HCT116 (cell line): ENCODE results near the gene TM9SF4. TPM values are rescaled to one million over a fixed set of nuclear protein-coding genes. Genes with fewer than 3 reads are reported as not detected.

Experiments
- ATAC-seq: fragments of 200-7000 bp; cut with Tn5 transposase; 2 replicates; pipeline ENCODE4 v1.9.1; 2020; ENCODE audit warnings: mild to moderate bottlenecking, moderate library complexity
- BruUV-seq: library from RNA; stranded (reverse); fragments of 400-500 nt; replicated peaks from 2 replicates; lab custom pipeline; 2021; lab: Mats Ljungman, UMichigan
- CTCF ChIA-PET: fragments of 300-600 bp; sonication (Branson Sonifier 250); formaldehyde crosslinking; loops from one replicate; lab custom pipeline; 2021; ENCODE audit warnings: antibody characterized with exemption; lab: Charles Lee
- POLR2A ChIA-PET: fragments of 300-600, 350-600 bp; sonication (Branson Sonifier 250); formaldehyde crosslinking; loops from one replicate; lab custom pipeline; 2021; ENCODE audit warnings: antibody characterized with exemption; lab: Charles Lee
- RAD21 ChIA-PET, 2 experiments: fragments of 300-600 bp; sonication (Branson Sonifier 250); formaldehyde crosslinking; loops; one replicate each; lab custom pipeline; 2023; ENCODE audit warnings: low total read pairs in 2 of 2; ENCODE audit not compliant: uncharacterized antibody in 2 of 2, unreplicated experiment in 2 of 2, low non-redundant PET in 1 of 2; lab: Charles Lee
- DNase-seq: peaks from one replicate; pipeline ENCODE4 v3.0.0-alpha.2; 2010; ENCODE audit warnings: low read depth, low spot score
- H2AFZ ChIP-seq: fragments of 200-600 bp; shearing (Covaris generic), sonication (generic); 2 replicates; pipeline ENCODE4 v1.6.1; 2017; ENCODE audit warnings: low read depth, mixed run types, mixed read lengths, antibody characterized with exemption, low read length; ENCODE audit not compliant: poor library complexity, severe bottlenecking
- H3K27ac ChIP-seq: 2 replicates; pipeline ENCODE4 v1.5.1; 2012; ENCODE audit warnings: low read depth, low read length
- H3K27me3 ChIP-seq: fragments of 200-600 bp; sonication (generic); 2 replicates; pipeline ENCODE4 v1.6.1; 2016; ENCODE audit warnings: mixed run types, low read length, mixed read lengths; ENCODE audit not compliant: insufficient read depth
- H3K36me3 ChIP-seq, 2 experiments: fragments of 200-500 bp in 1 of 2; fragments of 200-600 bp in 1 of 2; sonication (Bioruptor generic) in 1 of 2; sonication (generic) in 1 of 2; 2 replicates each; pipeline versions ENCODE4 v1.5.1 to v1.6.1; 2014 to 2016; ENCODE audit warnings: low read length in 2 of 2, inconsistent platforms in 1 of 2, mixed read lengths in 1 of 2, mixed run types in 1 of 2; ENCODE audit not compliant: insufficient read depth in 2 of 2, control insufficient read depth in 1 of 2
- H3K4me1 ChIP-seq, 2 experiments: fragments of 200-600 bp in 1 of 2; sonication (generic) in 1 of 2; 2 replicates each; pipeline versions ENCODE4 v1.5.1 to v1.6.1; 2012 to 2017; ENCODE audit warnings: low read length in 2 of 2, inconsistent platforms in 1 of 2, mild to moderate bottlenecking in 1 of 2, mixed read lengths in 1 of 2, mixed run types in 1 of 2, moderate library complexity in 1 of 2; ENCODE audit not compliant: insufficient read depth in 2 of 2, control insufficient read depth in 1 of 2
- H3K4me2 ChIP-seq: fragments of 200-600 bp; sonication (generic); 2 replicates; pipeline ENCODE4 v1.6.1; 2017; ENCODE audit warnings: mixed run types, low read length, mixed read lengths
- H3K4me3 ChIP-seq, 2 experiments: fragments of 200-600 bp in 1 of 2; sonication (generic) in 1 of 2; replicated peaks in 1 of 2; 2 replicates each; pipeline ENCODE4 v1.5.1; 2011 to 2016; ENCODE audit warnings: low read length in 2 of 2, control low read depth in 1 of 2, low read depth in 1 of 2, mild to moderate bottlenecking in 1 of 2, mixed read lengths in 1 of 2, mixed run types in 1 of 2
- H3K79me2 ChIP-seq: fragments of 200-600 bp; sonication (generic); 2 replicates; pipeline ENCODE4 v1.6.1; 2017; ENCODE audit warnings: mild to moderate bottlenecking, mixed run types, low read length, moderate library complexity, mixed read lengths; ENCODE audit not compliant: insufficient read depth
- H3K9ac ChIP-seq: fragments of 200-600 bp; sonication (generic); 2 replicates; pipeline ENCODE4 v1.6.1; 2016; ENCODE audit warnings: low read length, mixed read lengths
- H3K9me2 ChIP-seq: fragments of 200-600 bp; sonication (generic), shearing (Covaris generic); 2 replicates; pipeline ENCODE4 v1.6.1; 2017; ENCODE audit warnings: mixed run types, mild to moderate bottlenecking, moderate library complexity; ENCODE audit not compliant: insufficient read depth
- H3K9me3 ChIP-seq, 2 experiments: fragments of 200-500 bp in 1 of 2; fragments of 200-600 bp in 1 of 2; sonication (Bioruptor generic) in 1 of 2; sonication (generic) in 1 of 2; 2 replicates each; pipeline ENCODE4 v1.6.1; 2014 to 2017; ENCODE audit warnings: low read length in 2 of 2, mixed read lengths in 2 of 2, inconsistent platforms in 1 of 2, low read depth in 1 of 2, mild to moderate bottlenecking in 1 of 2, mixed run types in 1 of 2, moderate library complexity in 1 of 2; ENCODE audit not compliant: control insufficient read depth in 1 of 2, insufficient read depth in 1 of 2
- H4K20me1 ChIP-seq: fragments of 200-600 bp; sonication (generic), shearing (Covaris generic); 2 replicates; pipeline ENCODE4 v1.6.1; 2017; ENCODE audit warnings: mixed run types, mild to moderate bottlenecking, moderate library complexity; ENCODE audit not compliant: insufficient read depth
- ATF3 ChIP-seq: IDR thresholded peaks from 2 replicates; pipeline ENCODE4 v1.6.1; 2012
- CEBPB ChIP-seq: IDR thresholded peaks from 2 replicates; pipeline ENCODE4 v1.6.1; 2012; ENCODE audit warnings: low read depth
- EGR1 ChIP-seq: IDR thresholded peaks from 2 replicates; pipeline ENCODE4 v1.6.1; 2012; ENCODE audit warnings: low read depth
- ELF1 ChIP-seq: IDR thresholded peaks from 2 replicates; pipeline ENCODE4 v1.6.1; 2012; ENCODE audit warnings: low read depth, borderline replicate concordance
- FOSL1 ChIP-seq: IDR thresholded peaks from 2 replicates; pipeline ENCODE4 v1.6.1; 2012; ENCODE audit warnings: low read depth
- JUND ChIP-seq: IDR thresholded peaks from 2 replicates; pipeline ENCODE4 v1.6.1; 2012
- SRF ChIP-seq: IDR thresholded peaks from 2 replicates; pipeline ENCODE4 v1.6.1; 2012; ENCODE audit warnings: low read depth
- TCF7L2 ChIP-seq: IDR thresholded peaks from 2 replicates; pipeline ENCODE4 v1.7.0; 2011; ENCODE audit warnings: borderline replicate concordance, inconsistent platforms; ENCODE audit not compliant: insufficient read depth, insufficient read length; ENCODE audit errors: extremely low read depth
- ZBTB33 ChIP-seq: IDR thresholded peaks from 2 replicates; pipeline ENCODE4 v1.6.1; 2011; ENCODE audit warnings: mild to moderate bottlenecking, low read length, moderate library complexity; ENCODE audit not compliant: insufficient replicate concordance; ENCODE audit errors: extremely low read depth
- ZNF274 ChIP-seq: fragments of 200-500 bp; sonication (Bioruptor generic); IDR thresholded peaks from 2 replicates; pipeline ENCODE4 v1.6.1; 2014; ENCODE audit warnings: mild to moderate bottlenecking, low read depth, low read length, inconsistent platforms
- intact Hi-C: fragments of 100-400 bp; cut with micrococcal nuclease; formaldehyde crosslinking; loops from 2 replicates; pipeline ENCODE4 v1.10.0; 2022
- total RNA-seq: library from RNA; stranded (reverse); gene quantifications from one replicate; pipeline ENCODE4 v1.2.1, GENCODE V29; 2021; ENCODE audit not compliant: unreplicated experiment

The TM9SF4 gene
- total RNA-seq, 1 experiment from 2014 or later, result 51.2 TPM

- H3K36me3 ChIP-seq, result no peaks in the 10 kb centered on the region; a peak in 1 of 4 replicates
- DNase-seq, result no peak
- H3K9me3 ChIP-seq, result no peaks in the 10 kb centered on the region
- no peaks in the 10 kb centered on the region; the same call in 1 of the 2 replicates for H4K20me1 ChIP-seq
- no peaks in the 10 kb centered on the region for H3K9me2 ChIP-seq
- ChIA-PET CTCF (no interaction called here), POLR2A (no interaction called here), RAD21 (no interaction called here)
- H3K79me2 ChIP-seq, result peaks cover 81% of the 10 kb centered on the region
- H3K9ac ChIP-seq, result no peak overlapping the region
- TF ChIP-seq ZBTB33 (no peak), SRF (no peak), TCF7L2 (no peak), EGR1 (no peak), CEBPB (no peak), ELF1 (no peak)
- no peaks in the 10 kb centered on the region for H3K4me1 ChIP-seq
- H3K27me3 ChIP-seq, result no peaks in the 10 kb centered on the region
- intact Hi-C loops, result no loop called here
- no peak overlapping the region for H3K27ac ChIP-seq
- no peak for ATAC-seq
- no TSS peak for BruUV-seq
- H3K4me2 ChIP-seq, result no peak overlapping the region
- H2AFZ ChIP-seq, result no peak overlapping the region
- no peak overlapping the region for H3K4me3 ChIP-seq
Measured at GRCh38 chr20:32126919-32127318, 17.4 kb downstream of the TM9SF4 start.

GRCh38 chr20:32127347-32127746 lies 17.8 kb downstream of the TM9SF4 start:
- POLR2A ChIA-PET, result no interaction called here
- H3K9me2 ChIP-seq, result no peaks in the 10 kb centered on the region
- H3K4me1 ChIP-seq, result no peaks in the 10 kb centered on the region
- intact Hi-C loops, result no loop called here
- H3K27me3 ChIP-seq, result no peaks in the 10 kb centered on the region
- no peaks in the 10 kb centered on the region; the same call in 1 of the 2 replicates for H4K20me1 ChIP-seq
- no peak overlapping the region for H3K4me3 ChIP-seq
- RAD21 ChIA-PET, result no interaction called here
- no TSS peak for BruUV-seq
- ATAC-seq (no peak), DNase-seq (no peak)
- no peak overlapping the region for H3K27ac ChIP-seq
- no peak for TF ChIP-seq ATF3
- TF ChIP-seq SRF, result no peak
- TF ChIP-seq ZNF274, result no peak
- TF ChIP-seq ZBTB33, result no peak
- TF ChIP-seq FOSL1, result no peak
- no peak for TF ChIP-seq JUND
- TF ChIP-seq CEBPB, result no peak
- no peak overlapping the region for H3K9ac ChIP-seq
- peaks cover 85% of the 10 kb centered on the region for H3K79me2 ChIP-seq
- H3K9me3 ChIP-seq, result no peaks in the 10 kb centered on the region
- H3K4me2 ChIP-seq, result no peak overlapping the region
- H2AFZ ChIP-seq, result no peak overlapping the region
- H3K36me3 ChIP-seq, result no peaks in the 10 kb centered on the region; a peak in 1 of 4 replicates
- CTCF ChIA-PET, result no interaction called here
